Mesodermal cell (in vitro differentiated cells): ENCODE measurements around the gene PLEKHG5.

Experiments
- H3K27ac ChIP-seq: 2 replicates; pipeline ENCODE4 v1.7.0; 2013; ENCODE audit warnings: mild to moderate bottlenecking, low read depth, low read length, moderate library complexity; ENCODE audit not compliant: severe bottlenecking
- H3K36me3 ChIP-seq: 2 replicates; pipeline ENCODE4 v1.7.1; 2013; ENCODE audit warnings: mild to moderate bottlenecking, low read length, moderate library complexity; ENCODE audit not compliant: control insufficient read depth, insufficient read depth
- H3K4me1 ChIP-seq: one replicate; pipeline ENCODE4 v1.7.1; 2013; ENCODE audit warnings: mild to moderate bottlenecking, low read length; ENCODE audit not compliant: insufficient read depth, control insufficient read depth, poor library complexity, severe bottlenecking
- H3K4me3 ChIP-seq: 2 replicates; pipeline ENCODE4 v1.7.0; 2013; ENCODE audit warnings: low read length, control low read depth, mild to moderate bottlenecking; ENCODE audit not compliant: insufficient read depth, poor library complexity, severe bottlenecking; ENCODE audit errors: extremely low read depth
- H3K9me3 ChIP-seq: 2 replicates; pipeline ENCODE4 v1.7.1; 2013; ENCODE audit warnings: mild to moderate bottlenecking, low read length, moderate library complexity; ENCODE audit not compliant: control insufficient read depth
- WGBS, 2 experiments: methylation state at CpG; one replicate each; pipeline ENCODE4 v1.1.5; 2013; ENCODE audit warnings: missing lambda C conversion rate in 2 of 2; ENCODE audit not compliant: insufficient coverage in 2 of 2; 5-methylcytosine and 5-hydroxymethylcytosine counted together

The PLEKHG5 gene

GRCh38 chr1:6488602-6489382 lies 2.7 kb downstream of the PLEKHG5 start:
- Histone ChIP-seq H3K27ac (no peak overlapping the region), H3K4me3 (no peak overlapping the region), H3K4me1 (peaks cover 23% of the 10 kb centered on the region), H3K36me3 (peaks cover 5% of the 10 kb centered on the region), H3K9me3 (no peaks in the 10 kb centered on the region)
- 90 to 97% methylated on average over 9 to 11 of the region's 13 CpGs for WGBS, 2 experiments

- no peak overlapping the region for H3K4me3 ChIP-seq
- H3K4me1 ChIP-seq = peaks cover 23% of the 10 kb centered on the region
- 92 to 97% methylated on average over 11 to 14 of the region's 14 CpGs for WGBS, 2 experiments
- H3K36me3 ChIP-seq = peaks cover 13% of the 10 kb centered on the region
- H3K9me3 ChIP-seq = no peaks in the 10 kb centered on the region
- no peak overlapping the region for H3K27ac ChIP-seq
These were observed 3.5 kb downstream of the PLEKHG5 start for GRCh38 chr1:6487804-6488484.

- Histone ChIP-seq H3K36me3 (peaks cover 21% of the 10 kb centered on the region), H3K4me1 (peaks cover 17% of the 10 kb centered on the region), H3K27ac (no peak overlapping the region), H3K9me3 (no peaks in the 10 kb centered on the region), H3K4me3 (no peak overlapping the region)
- 3 to 5% methylated on average over 12 to 13 of the region's 15 CpGs for WGBS, 2 experiments
These were observed 4.9 kb downstream of the PLEKHG5 start for GRCh38 chr1:6486433-6487011.

GRCh38 chr1:6485168-6486101 lies 6.0 kb downstream of the PLEKHG5 start:
- WGBS, 2 experiments = 7 to 10% methylated on average over 36 to 45 of the region's 80 CpGs
- H3K27ac ChIP-seq = no peak overlapping the region
- H3K36me3 ChIP-seq = peaks cover 21% of the 10 kb centered on the region
- H3K4me1 ChIP-seq = peaks cover 17% of the 10 kb centered on the region
- H3K4me3 ChIP-seq = peak overlapping the region; percentile 60
- no peaks in the 10 kb centered on the region for H3K9me3 ChIP-seq

- peaks cover 21% of the 10 kb centered on the region for H3K36me3 ChIP-seq
- WGBS, 2 experiments = 18 to 35% methylated on average over 10 of the region's 13 CpGs
- H3K4me1 ChIP-seq = peaks cover 17% of the 10 kb centered on the region
These were observed 6.7 kb downstream of the PLEKHG5 start for GRCh38 chr1:6484826-6485167.

GRCh38 chr1:6483761-6484117 lies 7.7 kb downstream of the PLEKHG5 start:
- Histone ChIP-seq H3K27ac (no peak overlapping the region), H3K36me3 (peaks cover 21% of the 10 kb centered on the region), H3K4me3 (no peak overlapping the region), H3K9me3 (no peaks in the 10 kb centered on the region), H3K4me1 (peaks cover 9% of the 10 kb centered on the region)
- 92 to 93% methylated on average over 5 to 7 of the region's 7 CpGs for WGBS, 2 experiments

More at GRCh38 chr1:6484826-6485167, 6.7 kb downstream of the PLEKHG5 start:
- peak overlapping the region; percentile 60 for H3K4me3 ChIP-seq
- H3K9me3 ChIP-seq = no peaks in the 10 kb centered on the region
- no peak overlapping the region for H3K27ac ChIP-seq

GRCh38 chr1:6483017-6483760 lies 8.3 kb downstream of the PLEKHG5 start:
- Histone ChIP-seq H3K36me3 (peaks cover 26% of the 10 kb centered on the region), H3K27ac (no peak overlapping the region), H3K9me3 (no peaks in the 10 kb centered on the region), H3K4me1 (peaks cover 8% of the 10 kb centered on the region), H3K4me3 (no peak overlapping the region)
- 88 to 92% methylated on average over 8 to 13 of the region's 14 CpGs for WGBS, 2 experiments

GRCh38 chr1:6481820-6482219 lies 9.6 kb downstream of the PLEKHG5 start:
- Histone ChIP-seq H3K36me3 (peaks cover 36% of the 10 kb centered on the region), H3K9me3 (no peaks in the 10 kb centered on the region), H3K4me3 (no peak overlapping the region), H3K4me1 (peaks cover 13% of the 10 kb centered on the region), H3K27ac (no peak overlapping the region)
- WGBS, 2 experiments = 82 to 85% methylated on average over 4 of the region's 5 CpGs

- H3K27ac ChIP-seq = peak overlapping the region; percentile 23
- no peak overlapping the region for H3K4me3 ChIP-seq
- H3K36me3 ChIP-seq = peaks cover 48% of the 10 kb centered on the region
- peaks cover 13% of the 10 kb centered on the region for H3K4me1 ChIP-seq
- WGBS, 2 experiments = 90 to 93% methylated on average over 24 of the region's 24 CpGs
- H3K9me3 ChIP-seq = no peaks in the 10 kb centered on the region
These were observed 14.2 kb downstream of the PLEKHG5 start for GRCh38 chr1:6477039-6477820.
